Calu3 (cell line): ENCODE results near the gene TJP3. TPM values are rescaled to one million over a fixed set of nuclear protein-coding genes. Genes with fewer than 3 reads are reported as not detected.
"Not testable (repeated sequence)": the region's sequence is repeated elsewhere in the genome, so short reads cannot be mapped to it uniquely, and the experiment has no call there.

ENCODE experiments used
- BruUV-seq: library from RNA; stranded (reverse); fragments of 400-500 nt; replicated peaks from 2 replicates; lab custom pipeline; 2021; lab: Mats Ljungman, UMichigan
- CTCF ChIA-PET: fragments of 300-600 bp; sonication (Branson Sonifier 250); formaldehyde crosslinking; loops from one replicate; lab custom pipeline; 2022; ENCODE audit warnings: antibody characterized with exemption; lab: Charles Lee
- DNase-seq: peaks from one replicate; pipeline ENCODE4 v3.0.0; 2022
- H3K27ac Mint-ChIP-seq: one replicate; pipeline ENCODE4 v1.8.0; 2022; ENCODE audit warnings: mixed read lengths; ENCODE audit not compliant: unreplicated experiment
- H3K27me3 Mint-ChIP-seq: one replicate; pipeline ENCODE4 v1.8.0; 2022; ENCODE audit warnings: mixed read lengths; ENCODE audit not compliant: unreplicated experiment
- H3K36me3 Mint-ChIP-seq: one replicate; pipeline ENCODE4 v1.8.0; 2022; ENCODE audit warnings: mild to moderate bottlenecking, moderate library complexity, mixed read lengths; ENCODE audit not compliant: insufficient read depth, unreplicated experiment
- H3K4me1 Mint-ChIP-seq: one replicate; pipeline ENCODE4 v1.8.0; 2022; ENCODE audit warnings: mild to moderate bottlenecking, low read depth, mixed read lengths; ENCODE audit not compliant: unreplicated experiment
- H3K4me3 Mint-ChIP-seq: one replicate; pipeline ENCODE4 v1.8.0; 2022; ENCODE audit warnings: mild to moderate bottlenecking, low read depth, moderate library complexity, mixed read lengths; ENCODE audit not compliant: unreplicated experiment
- H3K9me3 Mint-ChIP-seq: one replicate; pipeline ENCODE4 v1.8.0; 2022; ENCODE audit warnings: low read depth, mixed read lengths; ENCODE audit not compliant: unreplicated experiment
- intact Hi-C: fragments of 100-400 bp; cut with micrococcal nuclease; formaldehyde crosslinking; loops from one replicate; pipeline ENCODE4 v1.10.0; 2022; ENCODE audit not compliant: unreplicated experiment
- total RNA-seq: library from RNA; stranded (reverse); gene quantifications from 2 replicates; pipeline ENCODE4 v1.2.3, GENCODE V29; 2022
- TF ChIP-seq, protein P1 (sequence below): fragments of 200-600 bp; IDR thresholded peaks from one replicate; pipeline ENCODE4 v1.8.0; 2022; ENCODE audit warnings: antibody characterized with exemption; ENCODE audit not compliant: unreplicated experiment

TJP3 gene
- total RNA-seq, 1 experiment from 2014 or later: 84.8 TPM

DNA sequence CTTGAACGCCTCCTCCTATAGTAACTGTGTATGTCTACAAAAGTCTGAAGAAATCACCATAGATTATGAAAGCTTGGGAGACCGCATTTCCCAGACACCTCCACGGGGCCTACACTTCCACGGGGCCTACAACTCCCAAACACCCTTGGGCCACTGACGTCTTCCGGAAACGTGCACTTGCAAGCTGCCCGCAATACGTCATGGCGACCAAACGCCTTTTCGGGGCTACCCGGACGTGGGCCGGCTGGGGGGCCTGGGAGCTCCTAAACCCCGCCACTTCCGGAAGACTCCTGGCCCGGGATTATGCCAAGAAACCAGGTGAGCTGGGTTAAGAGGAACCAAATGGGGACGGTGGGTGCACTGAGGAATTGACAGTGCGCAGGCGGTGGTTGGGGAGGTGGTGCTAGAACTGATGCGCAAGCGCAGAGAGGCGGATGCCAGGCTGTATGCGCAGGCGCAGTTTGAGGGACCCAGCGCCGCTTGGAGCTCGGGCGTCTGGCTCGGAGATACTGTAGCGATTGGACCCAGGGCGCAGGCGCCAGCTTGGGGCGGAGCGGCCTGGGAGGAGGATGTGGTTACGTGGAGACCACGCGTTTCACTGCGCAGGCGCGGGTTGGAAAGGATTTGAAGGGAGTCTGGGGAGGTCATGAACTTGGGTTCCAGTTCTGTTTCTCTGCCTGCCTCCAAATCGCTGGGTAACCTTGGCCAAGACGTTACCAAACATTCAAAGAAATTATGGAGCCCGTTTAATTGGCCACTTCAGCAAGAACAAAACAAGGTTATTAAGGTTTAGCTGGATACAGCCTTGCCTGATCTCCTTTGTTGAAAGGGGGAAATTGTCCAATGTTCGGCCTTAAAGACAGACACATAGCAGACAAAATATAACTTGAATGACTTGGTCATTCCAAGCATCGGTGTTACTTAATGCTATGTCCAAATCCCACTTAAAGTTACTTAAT is 54.6 kb downstream of the TJP3 start, which contains the start of gene MRPL54:
Gene MRPL54, plus strand, starts transcription at position 182 of the 959 bp plus-strand sequence. Its CDS starts 19 bp downstream, at position 201.
- DNase-seq: peak; percentile 95
- CTCF ChIA-PET: interaction anchor here (0.6 to 2.3 kb wide), 5 partner anchors 53 to 87 kb away, joined by 3 to 7 read pairs (median 5); partner anchors contain the start of gene TJP3
- intact Hi-C loops: no loop called here
- TF ChIP-seq, protein P1, sequence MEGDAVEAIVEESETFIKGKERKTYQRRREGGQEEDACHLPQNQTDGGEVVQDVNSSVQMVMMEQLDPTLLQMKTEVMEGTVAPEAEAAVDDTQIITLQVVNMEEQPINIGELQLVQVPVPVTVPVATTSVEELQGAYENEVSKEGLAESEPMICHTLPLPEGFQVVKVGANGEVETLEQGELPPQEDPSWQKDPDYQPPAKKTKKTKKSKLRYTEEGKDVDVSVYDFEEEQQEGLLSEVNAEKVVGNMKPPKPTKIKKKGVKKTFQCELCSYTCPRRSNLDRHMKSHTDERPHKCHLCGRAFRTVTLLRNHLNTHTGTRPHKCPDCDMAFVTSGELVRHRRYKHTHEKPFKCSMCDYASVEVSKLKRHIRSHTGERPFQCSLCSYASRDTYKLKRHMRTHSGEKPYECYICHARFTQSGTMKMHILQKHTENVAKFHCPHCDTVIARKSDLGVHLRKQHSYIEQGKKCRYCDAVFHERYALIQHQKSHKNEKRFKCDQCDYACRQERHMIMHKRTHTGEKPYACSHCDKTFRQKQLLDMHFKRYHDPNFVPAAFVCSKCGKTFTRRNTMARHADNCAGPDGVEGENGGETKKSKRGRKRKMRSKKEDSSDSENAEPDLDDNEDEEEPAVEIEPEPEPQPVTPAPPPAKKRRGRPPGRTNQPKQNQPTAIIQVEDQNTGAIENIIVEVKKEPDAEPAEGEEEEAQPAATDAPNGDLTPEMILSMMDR: no peak
- H3K27ac Mint-ChIP-seq: peak within 1 kb of the TSS; percentile 89
- H3K4me1 Mint-ChIP-seq: peaks cover 7% of the 10 kb centered on the region
- H3K9me3 Mint-ChIP-seq: no peaks in the 10 kb centered on the region
- TSS peak; percentile 90 for BruUV-seq
- peak within 1 kb of the TSS; percentile 91 for H3K4me3 Mint-ChIP-seq
- H3K36me3 Mint-ChIP-seq: peaks cover 26% of the 10 kb centered on the region
- H3K27me3 Mint-ChIP-seq: no peaks in the 10 kb centered on the region

DNA sequence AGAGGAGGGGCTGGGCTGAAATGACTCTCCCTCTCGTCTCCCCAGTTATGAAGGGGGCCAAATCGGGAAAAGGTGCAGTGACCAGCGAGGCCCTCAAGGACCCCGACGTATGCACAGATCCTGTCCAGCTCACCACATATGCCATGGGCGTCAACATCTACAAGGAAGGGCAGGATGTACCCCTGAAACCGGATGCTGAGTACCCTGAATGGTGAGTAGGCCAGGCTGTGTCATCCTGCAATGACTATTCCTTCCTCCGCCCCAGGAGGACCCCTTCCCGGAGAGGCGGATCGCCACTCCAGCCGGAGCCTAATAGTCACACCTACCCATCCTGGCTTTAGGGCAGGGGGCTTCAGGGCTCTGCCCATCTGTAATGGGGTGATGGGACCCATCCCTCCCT is 56.9 kb downstream of the TJP3 start:
- no peak overlapping the region for H3K27ac Mint-ChIP-seq
- CTCF ChIA-PET: no interaction called here
- intact Hi-C loops: no loop called here
- peaks cover 7% of the 10 kb centered on the region for H3K4me1 Mint-ChIP-seq
- no peaks in the 10 kb centered on the region for H3K9me3 Mint-ChIP-seq
- TF ChIP-seq, protein P1: no peak
- H3K36me3 Mint-ChIP-seq: peaks cover 26% of the 10 kb centered on the region
- no peaks in the 10 kb centered on the region for H3K27me3 Mint-ChIP-seq
- no TSS peak for BruUV-seq
- DNase-seq: no peak
- H3K4me3 Mint-ChIP-seq: no peak overlapping the region

DNA sequence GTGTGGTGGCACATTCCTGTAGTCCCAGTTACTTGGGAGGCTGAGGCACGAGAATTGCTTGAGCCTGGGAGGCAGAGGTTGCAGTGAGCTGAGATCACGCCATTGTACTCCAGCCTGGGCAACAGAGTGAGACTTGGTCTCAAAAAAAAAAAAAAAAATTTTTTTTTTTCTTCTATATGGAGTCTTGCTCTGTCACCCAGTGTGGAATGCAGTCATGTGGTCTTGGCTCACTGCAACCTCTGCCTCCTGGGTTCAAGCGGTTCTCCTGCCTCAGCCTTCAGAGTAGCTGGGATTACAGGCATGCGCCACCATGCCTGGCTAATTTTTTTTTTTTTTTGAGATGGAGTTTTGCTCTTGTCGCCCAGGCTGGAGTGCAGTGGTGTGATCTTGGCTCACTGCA is 57.6 kb downstream of the TJP3 start:
- DNase-seq, H3K9me3 Mint-ChIP-seq, intact Hi-C loops, H3K4me3 Mint-ChIP-seq, H3K4me1 Mint-ChIP-seq, CTCF ChIA-PET, H3K27ac Mint-ChIP-seq, H3K27me3 Mint-ChIP-seq, BruUV-seq: not testable (repeated sequence)
- H3K36me3 Mint-ChIP-seq: peaks cover 24% of the 10 kb centered on the region

DNA sequence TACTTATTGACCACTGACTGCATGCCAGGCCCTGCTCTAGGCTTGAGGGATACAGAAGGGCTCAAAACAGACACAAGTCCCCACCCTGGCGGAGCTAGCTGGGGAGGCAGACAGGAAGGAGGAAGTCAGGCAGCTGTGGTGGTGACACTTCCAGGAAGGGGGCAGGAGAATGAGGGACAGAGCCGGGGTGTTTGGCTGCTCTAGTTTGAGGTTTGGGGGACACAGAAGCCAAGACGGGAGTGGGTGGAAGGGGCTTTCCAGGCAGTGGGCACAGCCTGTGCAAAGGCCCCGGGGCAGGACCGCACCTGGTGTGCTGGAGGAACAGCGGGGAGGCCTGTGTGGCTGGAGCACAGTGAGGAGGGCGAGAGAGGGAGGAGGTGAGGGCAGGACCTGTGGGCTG is 58.3 kb downstream of the TJP3 start:
- CTCF ChIA-PET: no interaction called here

More for the DNA sequence above, 58.3 kb downstream of the TJP3 start:
- no TSS peak for BruUV-seq
- Mint-ChIP-seq H3K4me3 (no peak overlapping the region), H3K36me3 (peaks cover 17% of the 10 kb centered on the region), H3K27me3 (no peaks in the 10 kb centered on the region), H3K9me3 (no peaks in the 10 kb centered on the region), H3K27ac (no peak overlapping the region), H3K4me1 (peaks cover 5% of the 10 kb centered on the region)
- TF ChIP-seq, protein P1: no peak
- no peak for DNase-seq
- intact Hi-C loops: no loop called here
